ENCODE measurements around the gene ERCC3. TPM values are rescaled to one million over a fixed set of nuclear protein-coding genes. Genes with fewer than 3 reads are reported as not detected.

ERCC3 gene
- total RNA-seq, 2 donors from 2014 or later: 29.8 to 61.3 TPM

DNA sequence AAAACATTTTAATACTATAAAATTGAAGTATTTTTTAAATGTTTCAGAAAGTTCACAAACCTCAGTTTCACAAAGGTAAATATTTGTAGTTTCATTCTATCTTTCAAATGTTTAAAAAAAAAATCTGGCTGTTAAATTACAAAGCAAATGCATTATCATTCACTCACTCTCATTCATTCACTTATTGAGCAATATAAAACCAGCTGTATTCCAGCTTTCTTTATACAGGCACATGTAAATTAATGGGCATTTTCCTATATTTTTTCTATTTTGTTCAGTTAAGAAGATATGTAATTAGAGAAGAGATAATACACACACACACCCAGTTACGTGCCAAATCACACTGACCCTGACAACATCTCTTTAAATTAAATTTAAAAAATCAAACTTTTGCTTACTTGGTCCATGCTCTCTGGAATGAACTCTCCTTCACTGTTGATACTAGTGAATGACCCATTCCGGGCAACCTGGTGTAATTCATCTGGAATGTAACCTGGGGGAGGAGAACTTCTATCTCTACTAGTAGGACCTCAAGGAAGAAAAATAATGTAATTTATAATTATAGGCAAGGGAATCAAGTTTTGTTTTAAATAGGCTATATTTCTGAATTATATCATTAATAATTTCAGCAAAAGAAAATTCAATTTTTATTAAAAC lies 32.5 kb upstream of the ERCC3 start:
- 86% methylated on average over 2 of the region's 2 CpGs for WGBS
- DNase-seq (ENCODE audit: low spot score): no peak
- no peak overlapping the region for H3K4me3 ChIP-seq

DNA sequence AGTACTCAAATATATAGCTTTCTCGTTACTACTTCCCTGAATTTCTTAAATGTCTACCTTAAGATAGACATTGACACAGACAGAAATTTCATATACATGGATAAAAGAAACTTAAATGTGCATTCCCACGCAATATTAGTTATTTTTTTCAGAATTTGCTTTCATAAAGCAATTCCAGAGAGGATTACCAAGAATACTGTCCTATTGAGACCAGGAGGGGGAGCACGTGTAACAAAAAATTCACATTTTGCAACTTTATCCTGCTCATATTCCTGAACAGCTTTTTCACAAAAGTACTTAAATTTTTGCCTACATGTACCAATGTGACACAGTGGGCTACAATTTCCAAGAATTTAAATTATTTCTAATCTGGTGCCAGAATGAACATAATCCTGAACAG lies 30.7 kb upstream of the ERCC3 start:
- intact Hi-C loops (cut with DNase I): loop anchor here (5.0 kb wide), 1 partner anchor 158 kb away; no protein-coding TSS in a partner anchor
- Histone ChIP-seq H3K9me3 (no peaks in the 10 kb centered on the region), H3K4me1 (replicated peaks) (no peaks in the 10 kb centered on the region), H3K27me3 (replicated peaks; ENCODE audit: insufficient read depth) (no peaks in the 10 kb centered on the region), H3K27ac (no peak overlapping the region), H3K36me3 (no peaks in the 10 kb centered on the region), H3K4me3 (no peak overlapping the region)
- 56% methylated on average over 3 of the region's 3 CpGs for WGBS
- TF ChIP-seq POLR2A (IDR thresholded peaks at IDR 0.05): no peak
- TF ChIP-seq, protein P1, sequence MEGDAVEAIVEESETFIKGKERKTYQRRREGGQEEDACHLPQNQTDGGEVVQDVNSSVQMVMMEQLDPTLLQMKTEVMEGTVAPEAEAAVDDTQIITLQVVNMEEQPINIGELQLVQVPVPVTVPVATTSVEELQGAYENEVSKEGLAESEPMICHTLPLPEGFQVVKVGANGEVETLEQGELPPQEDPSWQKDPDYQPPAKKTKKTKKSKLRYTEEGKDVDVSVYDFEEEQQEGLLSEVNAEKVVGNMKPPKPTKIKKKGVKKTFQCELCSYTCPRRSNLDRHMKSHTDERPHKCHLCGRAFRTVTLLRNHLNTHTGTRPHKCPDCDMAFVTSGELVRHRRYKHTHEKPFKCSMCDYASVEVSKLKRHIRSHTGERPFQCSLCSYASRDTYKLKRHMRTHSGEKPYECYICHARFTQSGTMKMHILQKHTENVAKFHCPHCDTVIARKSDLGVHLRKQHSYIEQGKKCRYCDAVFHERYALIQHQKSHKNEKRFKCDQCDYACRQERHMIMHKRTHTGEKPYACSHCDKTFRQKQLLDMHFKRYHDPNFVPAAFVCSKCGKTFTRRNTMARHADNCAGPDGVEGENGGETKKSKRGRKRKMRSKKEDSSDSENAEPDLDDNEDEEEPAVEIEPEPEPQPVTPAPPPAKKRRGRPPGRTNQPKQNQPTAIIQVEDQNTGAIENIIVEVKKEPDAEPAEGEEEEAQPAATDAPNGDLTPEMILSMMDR (IDR thresholded peaks at IDR 0.05): peak in 3 of 4 experiments; percentile 43 to 59 (median 58)
- DNase-seq (ENCODE audit: low spot score): no peak

More for the DNA sequence above, 32.5 kb upstream of the ERCC3 start:
- TF ChIP-seq, protein P1 (IDR thresholded peaks at IDR 0.05): no peak
- TF ChIP-seq POLR2A (IDR thresholded peaks at IDR 0.05) (no peak), POLR2AphosphoS5 (IDR thresholded peaks at IDR 0.05) (no peak)
- Histone ChIP-seq H3K9me3 (no peaks in the 10 kb centered on the region), H3K4me1 (replicated peaks) (no peaks in the 10 kb centered on the region), H3K27me3 (replicated peaks; ENCODE audit: insufficient read depth) (no peaks in the 10 kb centered on the region), H3K36me3 (no peaks in the 10 kb centered on the region), H3K27ac (no peak overlapping the region)
- intact Hi-C loops (cut with DNase I): no loop called here

DNA sequence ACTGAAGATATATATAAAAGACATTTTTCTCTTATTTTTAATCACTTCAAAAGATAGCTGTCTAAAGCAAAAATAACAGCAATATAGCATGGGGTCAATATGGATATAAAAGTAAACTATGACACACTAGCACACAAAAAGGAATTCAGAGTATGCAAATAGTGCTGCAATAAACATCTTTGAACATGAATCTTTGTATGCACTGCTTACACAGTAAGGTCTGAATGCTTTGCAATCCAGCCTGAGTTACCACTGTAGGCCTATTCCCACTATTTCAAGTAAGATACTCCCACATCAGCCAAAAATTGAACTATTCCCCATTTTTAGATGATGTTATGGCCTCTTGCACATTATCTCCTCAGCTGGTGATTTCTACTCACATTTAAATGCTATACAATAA lies 27.4 kb upstream of the ERCC3 start:
- Histone ChIP-seq H3K36me3 (no peaks in the 10 kb centered on the region), H3K27ac (no peak overlapping the region), H3K9me3 (no peaks in the 10 kb centered on the region), H3K4me3 (no peak overlapping the region), H3K4me1 (replicated peaks) (no peaks in the 10 kb centered on the region), H3K27me3 (replicated peaks; ENCODE audit: insufficient read depth) (no peaks in the 10 kb centered on the region)
- TF ChIP-seq, protein P1 (IDR thresholded peaks at IDR 0.05): no peak
- TF ChIP-seq POLR2AphosphoS5 (IDR thresholded peaks at IDR 0.05) (no peak), POLR2A (IDR thresholded peaks at IDR 0.05) (no peak)
- no peak for DNase-seq (ENCODE audit: low spot score)
- intact Hi-C loops (cut with DNase I): loop anchor here (5.0 kb wide), 1 partner anchor 161 kb away; no protein-coding TSS in a partner anchor

DNA sequence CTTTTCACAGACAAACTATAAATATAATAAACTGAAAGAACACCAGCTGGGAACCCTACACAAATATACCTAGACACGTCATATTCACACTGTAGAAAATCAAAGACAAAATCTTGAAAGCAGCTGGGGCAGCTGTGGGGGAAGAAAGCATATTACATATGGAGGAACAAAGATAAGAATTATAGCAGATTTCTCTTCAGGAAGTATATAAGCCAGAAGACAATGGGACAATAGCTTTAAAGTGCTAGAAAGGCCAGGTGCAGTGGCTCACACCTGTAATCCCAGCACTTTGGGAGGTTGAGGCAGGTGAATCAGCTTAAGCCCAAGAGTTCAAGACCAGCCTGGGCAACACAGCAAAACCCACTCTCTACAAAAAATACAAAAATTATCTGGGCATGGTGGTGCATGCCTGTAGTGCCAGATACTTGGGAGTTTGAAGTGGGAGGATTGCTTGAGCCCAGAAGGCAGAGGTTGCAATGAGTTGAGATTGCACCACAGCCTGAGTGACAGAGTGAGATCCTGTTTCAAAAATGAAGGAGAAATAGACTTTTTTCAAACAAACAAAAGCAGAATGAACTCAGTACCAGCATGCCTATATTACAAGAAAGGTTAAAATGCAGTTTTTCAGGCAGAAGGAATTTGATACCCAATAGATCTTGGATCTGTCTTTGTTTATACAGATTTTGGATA lies 26.8 kb upstream of the ERCC3 start:
- intact Hi-C loops (cut with DNase I): loop anchor here (5.0 kb wide), 1 partner anchor 162 kb away; no protein-coding TSS in a partner anchor

More for the DNA sequence above, 26.8 kb upstream of the ERCC3 start:
- H3K4me1 ChIP-seq (replicated peaks): no peaks in the 10 kb centered on the region
- no peaks in the 10 kb centered on the region for H3K27me3 ChIP-seq (replicated peaks; ENCODE audit: insufficient read depth)
- TF ChIP-seq, protein P1 (IDR thresholded peaks at IDR 0.05): no peak
- TF ChIP-seq POLR2A (IDR thresholded peaks at IDR 0.05) (no peak), POLR2AphosphoS5 (IDR thresholded peaks at IDR 0.05) (no peak)
- no peaks in the 10 kb centered on the region for H3K36me3 ChIP-seq
- WGBS: 94% methylated on average over 1 of the region's 1 CpG
- H3K9me3 ChIP-seq: no peaks in the 10 kb centered on the region
- H3K4me3 ChIP-seq: no peak overlapping the region
- no peak overlapping the region for H3K27ac ChIP-seq
- no peak for DNase-seq (ENCODE audit: low spot score)
